Keratinocyte (primary cell): ENCODE results near the gene SPPL2B. TPM values are rescaled to one million over a fixed set of nuclear protein-coding genes. Genes with fewer than 3 reads are reported as not detected.

Experiments
- DNase-seq: peaks from one replicate; pipeline ENCODE4 v3.0.0-alpha.2; 2011; ENCODE audit warnings: low read depth, missing footprints, low spot score
- FAIRE-seq: peaks from 2 replicates; lab custom pipeline; 2011; peaks lifted over from hg19 to GRCh38; lab: Jason Lieb, UNC
- H2AFZ ChIP-seq: 2 replicates; pipeline ENCODE4 v1.6.0; 2012; ENCODE audit warnings: low read length, control low read depth, inconsistent platforms; ENCODE audit not compliant: control insufficient read depth
- H3K27ac ChIP-seq: 2 replicates; pipeline ENCODE4 v1.5.1; 2011; ENCODE audit warnings: low read length; ENCODE audit not compliant: control insufficient read depth, insufficient read depth
- H3K27me3 ChIP-seq: 3 replicates; pipeline ENCODE4 v1.6.0; 2011; ENCODE audit warnings: low read length; ENCODE audit not compliant: control insufficient read depth, insufficient read depth; ENCODE audit errors: extremely low read depth
- H3K36me3 ChIP-seq, 2 experiments: 2 replicates in 1 of 2; 3 replicates in 1 of 2; pipeline ENCODE4 v1.5.1; 2011; ENCODE audit warnings: low read length in 2 of 2, mild to moderate bottlenecking in 1 of 2; ENCODE audit not compliant: control insufficient read depth in 2 of 2, insufficient read depth in 2 of 2; ENCODE audit errors: extremely low read depth in 1 of 2
- H3K4me1 ChIP-seq: 3 replicates; pipeline ENCODE4 v1.5.1; 2011; ENCODE audit warnings: low read length; ENCODE audit not compliant: control insufficient read depth, insufficient read depth; ENCODE audit errors: extremely low read depth
- H3K4me2 ChIP-seq: 3 replicates; pipeline ENCODE4 v1.6.0; 2011; ENCODE audit warnings: low read depth, low read length; ENCODE audit not compliant: control insufficient read depth, insufficient read depth; ENCODE audit errors: extremely low read depth
- H3K4me3 ChIP-seq, 3 experiments: fragments of 200-600 bp in 1 of 3; sonication (generic) in 1 of 3; 2 replicates in 2 of 3; 3 replicates in 1 of 3; pipeline ENCODE4 v1.5.1; 2011 to 2016; ENCODE audit warnings: low read length in 3 of 3, mild to moderate bottlenecking in 3 of 3, control low read depth in 2 of 3, inconsistent platforms in 1 of 3, low read depth in 1 of 3, mixed read lengths in 1 of 3, mixed run types in 1 of 3, moderate library complexity in 1 of 3; ENCODE audit not compliant: control insufficient read depth in 2 of 3, insufficient read depth in 2 of 3; ENCODE audit errors: extremely low read depth in 1 of 3
- H3K79me2 ChIP-seq: 2 replicates; pipeline ENCODE4 v1.6.0; 2012; ENCODE audit warnings: low read length; ENCODE audit not compliant: control insufficient read depth, insufficient read depth
- H3K9ac ChIP-seq: 3 replicates; pipeline ENCODE4 v1.6.0; 2011; ENCODE audit warnings: low read length; ENCODE audit not compliant: control insufficient read depth, insufficient read depth; ENCODE audit errors: extremely low read depth
- H3K9me1 ChIP-seq: 3 replicates; pipeline ENCODE4 v1.6.0; 2011; ENCODE audit warnings: low read length; ENCODE audit not compliant: control insufficient read depth, insufficient read depth; ENCODE audit errors: extremely low read depth
- H3K9me3 ChIP-seq: 2 replicates; pipeline ENCODE4 v1.5.1; 2012; ENCODE audit warnings: low read depth, low read length; ENCODE audit not compliant: control insufficient read depth
- H4K20me1 ChIP-seq: 3 replicates; pipeline ENCODE4 v1.6.0; 2011; ENCODE audit warnings: low read length; ENCODE audit not compliant: control insufficient read depth, insufficient read depth; ENCODE audit errors: extremely low read depth
- EZH2 ChIP-seq: IDR thresholded peaks from one replicate; pipeline ENCODE4 v1.6.1; 2012; ENCODE audit warnings: inconsistent platforms, mild to moderate bottlenecking, low read length, moderate library complexity
- dilution Hi-C: fragments of 300-500 bp; cut with MboI; formaldehyde crosslinking; loops from one replicate; pipeline ENCODE4 v1.7.0; 2020; ENCODE audit warnings: low sequenced_read_pairs; ENCODE audit not compliant: extremely low pct_ligation_motif_present
- polyA plus RNA-seq, 5 experiments: library from polyadenylated mRNA; depleted of rRNA in 3 of 5; stranded (reverse) in 3 of 5; stranded (forward) in 1 of 5; unstranded in 1 of 5; fragments of >200 nt; gene quantifications; 1 replicate in 1 of 5; 2 replicates in 3 of 5; 3 replicates in 1 of 5; pipeline versions ENCODE4 v1.2.1 to v1.2.3, GENCODE V29; 2011 to 2012; ENCODE audit warnings: missing spikeins in 2 of 5, low read depth in 1 of 5, low replicate concordance in 1 of 5
- TF ChIP-seq, protein P1 (sequence below), 3 experiments: IDR thresholded peaks in 1 of 3; conservative IDR thresholded peaks in 1 of 3; optimal IDR thresholded peaks in 1 of 3; 2 replicates in 2 of 3; 3 replicates in 1 of 3; pipeline versions ENCODE3 to v1.5.1; 2011; ENCODE audit warnings: low read length in 3 of 3, mild to moderate bottlenecking in 3 of 3, moderate library complexity in 2 of 3, control low read depth in 1 of 3, inconsistent platforms in 1 of 3; ENCODE audit not compliant: insufficient read depth in 2 of 3; ENCODE audit errors: extremely low read depth in 1 of 3

The SPPL2B gene
- polyA plus RNA-seq, 1 donor (not counting 4 experiments of a cell fraction or from before 2014, with no cell fraction given), result 9.3 TPM

DNA sequence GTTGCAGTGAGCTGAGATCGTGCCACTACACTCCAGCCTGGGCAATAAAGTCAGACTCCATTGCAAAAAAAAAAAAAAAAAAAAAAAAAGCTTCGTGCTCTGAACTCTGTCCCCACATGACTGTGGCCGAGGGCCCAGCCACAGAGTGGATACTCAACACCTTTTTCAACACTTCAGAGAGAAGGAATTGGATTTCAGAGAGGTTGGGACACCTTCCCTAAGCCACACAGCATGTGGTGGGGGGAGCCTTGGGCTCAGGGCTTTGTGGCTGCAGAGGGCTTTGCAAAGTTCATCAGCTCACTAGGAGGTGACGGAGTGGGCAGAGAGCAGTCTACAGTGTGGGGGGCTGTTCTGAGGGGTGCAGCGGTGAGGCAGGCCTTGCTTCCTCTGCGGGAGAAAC, 9.6 kb upstream of the SPPL2B start:
- no peaks in the 10 kb centered on the region for H3K9me1 ChIP-seq
- H3K36me3 ChIP-seq, result peaks cover 3 to 5% of the 10 kb centered on the region in 2 experiments
- H3K79me2 ChIP-seq, result no peaks in the 10 kb centered on the region
- no peak overlapping the region for H3K4me2 ChIP-seq
- dilution Hi-C loops, result no loop called here
- H3K9me3 ChIP-seq, result no peaks in the 10 kb centered on the region
- no peak for FAIRE-seq
- no peak for TF ChIP-seq EZH2
- TF ChIP-seq, protein P1, sequence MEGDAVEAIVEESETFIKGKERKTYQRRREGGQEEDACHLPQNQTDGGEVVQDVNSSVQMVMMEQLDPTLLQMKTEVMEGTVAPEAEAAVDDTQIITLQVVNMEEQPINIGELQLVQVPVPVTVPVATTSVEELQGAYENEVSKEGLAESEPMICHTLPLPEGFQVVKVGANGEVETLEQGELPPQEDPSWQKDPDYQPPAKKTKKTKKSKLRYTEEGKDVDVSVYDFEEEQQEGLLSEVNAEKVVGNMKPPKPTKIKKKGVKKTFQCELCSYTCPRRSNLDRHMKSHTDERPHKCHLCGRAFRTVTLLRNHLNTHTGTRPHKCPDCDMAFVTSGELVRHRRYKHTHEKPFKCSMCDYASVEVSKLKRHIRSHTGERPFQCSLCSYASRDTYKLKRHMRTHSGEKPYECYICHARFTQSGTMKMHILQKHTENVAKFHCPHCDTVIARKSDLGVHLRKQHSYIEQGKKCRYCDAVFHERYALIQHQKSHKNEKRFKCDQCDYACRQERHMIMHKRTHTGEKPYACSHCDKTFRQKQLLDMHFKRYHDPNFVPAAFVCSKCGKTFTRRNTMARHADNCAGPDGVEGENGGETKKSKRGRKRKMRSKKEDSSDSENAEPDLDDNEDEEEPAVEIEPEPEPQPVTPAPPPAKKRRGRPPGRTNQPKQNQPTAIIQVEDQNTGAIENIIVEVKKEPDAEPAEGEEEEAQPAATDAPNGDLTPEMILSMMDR (optimal IDR thresholded peaks at IDR 0.05 in 1 of 3, IDR thresholded peaks at IDR 0.05 in 1 of 3, conservative IDR thresholded peaks at IDR 0.05 in 1 of 3; ENCODE audit: extremely low read depth in 1 of 3, insufficient read depth in 2 of 3, low read length in 3 of 3), result no peak
- peaks cover 2% of the 10 kb centered on the region for H3K4me1 ChIP-seq
- H3K27me3 ChIP-seq, result no peaks in the 10 kb centered on the region
- H3K4me3 ChIP-seq, result no peak overlapping the region
- H3K27ac ChIP-seq, result no peak overlapping the region
- no peak overlapping the region for H2AFZ ChIP-seq
- DNase-seq, result no peak
- no peaks in the 10 kb centered on the region for H4K20me1 ChIP-seq
- H3K9ac ChIP-seq, result no peak overlapping the region

DNA sequence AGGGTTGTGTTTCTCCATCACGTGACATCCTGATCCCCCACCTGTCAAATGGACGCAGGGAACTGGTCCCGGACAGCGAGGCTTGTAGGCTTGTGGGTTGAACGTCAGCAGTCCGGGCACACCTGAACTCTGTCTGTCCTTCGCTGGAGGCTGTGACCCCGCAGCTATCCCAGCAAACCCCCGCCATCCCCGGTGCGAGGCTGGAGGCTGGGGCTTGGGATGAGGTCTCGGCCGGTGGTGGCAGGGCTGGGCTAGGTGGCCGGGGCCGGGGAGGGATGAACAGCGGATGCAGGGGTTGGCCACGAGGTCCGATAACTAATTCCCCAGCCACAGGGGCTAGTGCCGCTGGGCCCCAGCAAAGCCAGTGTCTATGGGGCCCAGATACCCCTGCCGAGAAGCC, 8.9 kb upstream of the SPPL2B start:
- H3K4me2 ChIP-seq, result no peak overlapping the region
- H2AFZ ChIP-seq, result no peak overlapping the region
- peaks cover 5 to 11% of the 10 kb centered on the region in 2 experiments for H3K36me3 ChIP-seq
- H3K9me3 ChIP-seq, result no peaks in the 10 kb centered on the region
- peaks cover 2% of the 10 kb centered on the region for H3K4me1 ChIP-seq
- TF ChIP-seq, protein P1 (optimal IDR thresholded peaks at IDR 0.05 in 1 of 3, IDR thresholded peaks at IDR 0.05 in 1 of 3, conservative IDR thresholded peaks at IDR 0.05 in 1 of 3; ENCODE audit: extremely low read depth in 1 of 3, insufficient read depth in 2 of 3, low read length in 3 of 3), result no peak
- TF ChIP-seq EZH2, result no peak
- dilution Hi-C loops, result no loop called here
- no peak overlapping the region for H3K4me3 ChIP-seq
- H3K27me3 ChIP-seq, result no peaks in the 10 kb centered on the region
- no peaks in the 10 kb centered on the region for H3K9me1 ChIP-seq
- DNase-seq (no peak), FAIRE-seq (no peak)
- H3K27ac ChIP-seq, result no peak overlapping the region
- no peak overlapping the region for H3K9ac ChIP-seq
- H4K20me1 ChIP-seq, result no peaks in the 10 kb centered on the region
- H3K79me2 ChIP-seq, result peaks cover 3% of the 10 kb centered on the region
